Endodermal cell (in vitro differentiated cells): Measurements from ENCODE around the gene UNC13B. TPM values are rescaled to one million over a fixed set of nuclear protein-coding genes. Genes with fewer than 3 reads are reported as not detected.
A peak's percentile ranks its signal among the peaks of the same experiment; 100 is the strongest.

ENCODE experiments used
- DNase-seq: peaks from one replicate; pipeline ENCODE4 v3.0.0-alpha.2; 2017
- H3K27ac ChIP-seq: 2 replicates; pipeline ENCODE4 v1.5.1; 2013; ENCODE audit warnings: mild to moderate bottlenecking, low read depth, low read length, moderate library complexity
- H3K27me3 ChIP-seq: 2 replicates; pipeline ENCODE4 v1.6.1; 2013; ENCODE audit warnings: mild to moderate bottlenecking, low read length, moderate library complexity; ENCODE audit not compliant: insufficient read depth, control insufficient read depth, poor library complexity, severe bottlenecking
- H3K36me3 ChIP-seq: 2 replicates; pipeline ENCODE4 v1.7.0; 2013; ENCODE audit warnings: mild to moderate bottlenecking, low read length, moderate library complexity; ENCODE audit not compliant: control insufficient read depth, insufficient read depth
- H3K4me1 ChIP-seq: one replicate; pipeline ENCODE4 v1.7.0; 2013; ENCODE audit warnings: low read length; ENCODE audit not compliant: control insufficient read depth, insufficient read depth
- H3K4me3 ChIP-seq: 2 replicates; pipeline ENCODE4 v1.5.1; 2013; ENCODE audit warnings: mild to moderate bottlenecking, low read length, moderate library complexity
- H3K9ac ChIP-seq: 2 replicates; pipeline ENCODE4 v1.6.1; 2013; ENCODE audit warnings: mild to moderate bottlenecking, low read length, moderate library complexity; ENCODE audit not compliant: poor library complexity, severe bottlenecking; ENCODE audit errors: extremely low read depth
- H3K9me3 ChIP-seq: 2 replicates; pipeline ENCODE4 v1.6.1; 2013; ENCODE audit warnings: mild to moderate bottlenecking, low read length, moderate library complexity; ENCODE audit not compliant: control insufficient read depth
- H3K27ac Mint-ChIP-seq: 2 replicates; pipeline ENCODE4 v1.8.0; 2020; ENCODE audit warnings: mixed read lengths
- H3K27me3 Mint-ChIP-seq: 2 replicates; pipeline ENCODE4 v1.8.0; 2021; ENCODE audit warnings: mild to moderate bottlenecking, mixed read lengths; ENCODE audit not compliant: insufficient read depth
- H3K36me3 Mint-ChIP-seq: 2 replicates; pipeline ENCODE4 v1.8.0; 2020; ENCODE audit warnings: low read depth, mixed read lengths
- H3K4me1 Mint-ChIP-seq: 2 replicates; pipeline ENCODE4 v1.8.0; 2020; ENCODE audit warnings: mixed read lengths
- H3K4me3 Mint-ChIP-seq: 2 replicates; pipeline ENCODE4 v1.8.0; 2020; ENCODE audit warnings: mild to moderate bottlenecking, moderate library complexity, mixed read lengths
- H3K9me3 Mint-ChIP-seq: 2 replicates; pipeline ENCODE4 v1.8.0; 2020; ENCODE audit warnings: mild to moderate bottlenecking, mixed read lengths
- WGBS, 2 experiments: methylation state at CpG; one replicate each; pipeline versions ENCODE4 v1.1.5 to v1.1.7; 2013; ENCODE audit warnings: missing lambda C conversion rate in 2 of 2, mixed read lengths in 1 of 2; ENCODE audit not compliant: insufficient coverage in 1 of 2, insufficient read length in 1 of 2; 5-methylcytosine and 5-hydroxymethylcytosine counted together
- total RNA-seq, 2 donors: library from RNA; stranded (reverse); fragmentation: NEBNext Ultra II Directional in 1 of 2; extraction: Animal tissue kit (Norgen Biotek cat#: 25700) in 1 of 2; gene quantifications; 2 replicates in 1 of 2; 3 replicates in 1 of 2; pipeline ENCODE4 v1.2.1, GENCODE V29; 2021
- TF ChIP-seq, protein P1 (sequence below): fragments of 200-600 bp; sonication (generic); conservative IDR thresholded peaks from 2 replicates; pipeline ENCODE4 v1.5.0; 2021; ENCODE audit warnings: antibody characterized with exemption, mild to moderate bottlenecking

Gene UNC13B
- total RNA-seq, 2 donors from 2014 or later = 53.9 to 57.2 TPM

DNA sequence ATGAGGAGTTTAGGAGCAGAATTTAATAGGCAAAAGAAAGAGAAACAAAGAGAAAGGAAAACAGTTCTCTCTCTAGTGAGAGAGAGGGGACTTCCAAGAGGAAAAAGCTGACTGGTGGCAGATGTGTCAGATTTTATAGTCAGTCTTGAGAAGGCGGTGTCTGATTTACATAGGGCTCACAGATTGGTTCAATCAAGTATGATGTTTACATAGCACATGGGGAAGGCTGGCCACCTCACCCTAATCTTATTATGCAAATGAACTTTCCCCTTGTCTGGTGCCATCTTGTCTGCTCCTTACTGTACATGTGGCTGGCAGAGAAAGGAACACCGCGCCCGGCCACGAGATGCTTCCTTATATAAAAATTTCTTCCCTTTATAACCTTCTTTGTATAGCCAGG, 24.7 kb downstream of the UNC13B start:
- TF ChIP-seq, protein P1, sequence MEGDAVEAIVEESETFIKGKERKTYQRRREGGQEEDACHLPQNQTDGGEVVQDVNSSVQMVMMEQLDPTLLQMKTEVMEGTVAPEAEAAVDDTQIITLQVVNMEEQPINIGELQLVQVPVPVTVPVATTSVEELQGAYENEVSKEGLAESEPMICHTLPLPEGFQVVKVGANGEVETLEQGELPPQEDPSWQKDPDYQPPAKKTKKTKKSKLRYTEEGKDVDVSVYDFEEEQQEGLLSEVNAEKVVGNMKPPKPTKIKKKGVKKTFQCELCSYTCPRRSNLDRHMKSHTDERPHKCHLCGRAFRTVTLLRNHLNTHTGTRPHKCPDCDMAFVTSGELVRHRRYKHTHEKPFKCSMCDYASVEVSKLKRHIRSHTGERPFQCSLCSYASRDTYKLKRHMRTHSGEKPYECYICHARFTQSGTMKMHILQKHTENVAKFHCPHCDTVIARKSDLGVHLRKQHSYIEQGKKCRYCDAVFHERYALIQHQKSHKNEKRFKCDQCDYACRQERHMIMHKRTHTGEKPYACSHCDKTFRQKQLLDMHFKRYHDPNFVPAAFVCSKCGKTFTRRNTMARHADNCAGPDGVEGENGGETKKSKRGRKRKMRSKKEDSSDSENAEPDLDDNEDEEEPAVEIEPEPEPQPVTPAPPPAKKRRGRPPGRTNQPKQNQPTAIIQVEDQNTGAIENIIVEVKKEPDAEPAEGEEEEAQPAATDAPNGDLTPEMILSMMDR = no peak
- Histone ChIP-seq H3K9ac (no peak overlapping the region), H3K9me3 (peaks cover 77% of the 10 kb centered on the region), H3K27ac (no peak overlapping the region), H3K4me1 (no peaks in the 10 kb centered on the region), H3K27me3 (no peaks in the 10 kb centered on the region), H3K4me3 (peak overlapping the region; percentile 41), H3K36me3 (peaks cover 21% of the 10 kb centered on the region)
- no peak for DNase-seq
- H3K4me3 Mint-ChIP-seq = no peak overlapping the region
- 83 to 92% methylated on average over 5 of the region's 5 CpGs for WGBS, 2 experiments
- H3K9me3 Mint-ChIP-seq = peaks cover 84% of the 10 kb centered on the region
- no peaks in the 10 kb centered on the region for H3K27me3 Mint-ChIP-seq
- H3K36me3 Mint-ChIP-seq = peaks cover 55% of the 10 kb centered on the region
- no peak overlapping the region for H3K27ac Mint-ChIP-seq
- H3K4me1 Mint-ChIP-seq = no peaks in the 10 kb centered on the region

DNA sequence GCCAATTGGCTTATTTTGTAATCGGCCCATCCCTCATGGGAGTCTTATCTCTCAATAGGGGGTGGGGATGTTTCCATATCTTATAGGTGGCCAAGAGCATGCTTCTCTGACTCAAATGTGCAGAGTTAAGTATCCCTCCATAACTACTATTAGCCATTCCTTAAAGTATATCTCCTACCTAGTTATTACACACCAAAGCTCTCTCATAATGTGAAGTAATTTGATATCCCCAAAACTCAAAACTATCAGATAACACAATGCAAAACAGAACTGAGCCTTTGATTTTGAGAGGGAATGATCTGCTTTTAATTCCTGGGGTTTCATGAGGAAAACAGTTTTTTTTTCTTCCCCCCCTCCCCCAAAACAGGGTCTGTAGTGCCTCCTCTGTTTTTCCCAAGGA, 28.4 kb downstream of the UNC13B start:
- no peak overlapping the region for H3K27ac Mint-ChIP-seq
- TF ChIP-seq, protein P1 = no peak
- no peak overlapping the region for H3K9ac ChIP-seq
- H3K4me1 ChIP-seq = no peaks in the 10 kb centered on the region
- peaks cover 23% of the 10 kb centered on the region for H3K36me3 ChIP-seq
- H3K36me3 Mint-ChIP-seq = peaks cover 75% of the 10 kb centered on the region
- H3K9me3 ChIP-seq = peaks cover 92% of the 10 kb centered on the region
- H3K4me3 Mint-ChIP-seq = no peak overlapping the region
- H3K27ac ChIP-seq = no peak overlapping the region
- peak overlapping the region; percentile 64 for H3K4me3 ChIP-seq
- DNase-seq = no peak
- no peaks in the 10 kb centered on the region for H3K27me3 Mint-ChIP-seq
- H3K27me3 ChIP-seq = no peaks in the 10 kb centered on the region
- no peaks in the 10 kb centered on the region for H3K4me1 Mint-ChIP-seq
- WGBS, 2 experiments = 94% methylated on average over 1 of the region's 1 CpG; no CpG with 5 or more reads in 1 of the 2 experiments
- H3K9me3 Mint-ChIP-seq = peaks cover 93% of the 10 kb centered on the region

DNA sequence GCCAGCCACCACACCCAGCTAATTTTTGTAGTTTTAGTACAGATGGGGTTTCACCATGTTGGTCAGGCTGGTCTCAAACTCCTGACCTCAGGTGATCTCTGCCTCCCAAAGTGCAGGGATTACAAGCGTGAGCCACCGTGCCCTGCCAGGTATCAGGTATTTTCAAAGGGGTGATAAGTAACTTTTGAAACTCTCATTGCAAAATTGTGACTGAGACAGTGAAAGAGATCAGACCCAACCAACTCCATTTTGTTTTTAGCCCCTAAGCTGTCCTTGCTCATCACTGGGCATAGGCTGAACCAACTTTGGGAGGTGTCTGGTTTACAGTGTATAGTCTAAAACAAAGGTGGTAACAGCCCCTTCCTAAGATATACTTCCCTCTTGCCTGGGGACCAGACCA, 29.3 kb downstream of the UNC13B start:
- H3K36me3 Mint-ChIP-seq = peaks cover 69% of the 10 kb centered on the region

More for the DNA sequence above, 29.3 kb downstream of the UNC13B start:
- Mint-ChIP-seq H3K27ac (no peak overlapping the region), H3K27me3 (no peaks in the 10 kb centered on the region), H3K9me3 (peaks cover 90% of the 10 kb centered on the region), H3K4me3 (no peak overlapping the region), H3K4me1 (no peaks in the 10 kb centered on the region)
- Histone ChIP-seq H3K27ac (no peak overlapping the region), H3K9ac (no peak overlapping the region), H3K36me3 (peaks cover 21% of the 10 kb centered on the region), H3K27me3 (no peaks in the 10 kb centered on the region), H3K4me1 (no peaks in the 10 kb centered on the region), H3K4me3 (peak overlapping the region; percentile 64), H3K9me3 (peaks cover 88% of the 10 kb centered on the region)
- TF ChIP-seq, protein P1 = no peak
- WGBS, 2 experiments = 93 to 94% methylated on average over 2 of the region's 2 CpGs
- no peak for DNase-seq
